ENCODE measurements around the gene EFCAB7.

EFCAB7 gene

GRCh38 chr1:63601061-63601460 lies 77.7 kb downstream of the EFCAB7 start:
- no peak for DNase-seq (ENCODE audit: extremely low read depth, insufficient read length)
- no peaks in the 10 kb centered on the region for H3K27me3 ChIP-seq (replicated peaks; ENCODE audit: control insufficient read depth, insufficient read depth, low read length)
- no peak for TF ChIP-seq CTCF (IDR thresholded peaks at IDR 0.05; ENCODE audit: insufficient read depth, low read length, poor library complexity, severe bottlenecking)
- no peak overlapping the region for H3K4me3 ChIP-seq (replicated peaks; ENCODE audit: low read depth, low read length)
- no peaks in the 10 kb centered on the region for H3K36me3 ChIP-seq (ENCODE audit: control insufficient read depth, insufficient read depth, low read length)

DNA sequence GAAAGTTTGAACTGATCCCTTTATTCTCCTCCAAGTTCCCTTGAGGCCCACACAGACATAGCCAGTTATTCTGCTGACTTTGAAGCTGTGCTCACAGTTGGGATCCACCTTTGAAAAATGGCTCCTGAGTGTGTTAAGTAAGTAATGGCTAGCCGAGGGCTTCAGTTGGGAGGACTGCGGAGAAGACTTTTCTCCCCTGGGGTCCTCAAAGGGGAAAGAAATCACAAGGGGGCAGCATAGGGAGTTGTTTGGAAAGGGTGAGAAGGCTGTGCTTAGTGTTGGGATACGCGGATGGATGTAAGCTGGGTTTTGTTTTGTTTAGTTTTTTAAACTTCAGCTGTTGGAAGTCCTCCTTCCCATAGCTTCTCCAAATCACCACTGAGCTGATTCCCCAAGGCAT lies 78.1 kb downstream of the EFCAB7 start:
- Histone ChIP-seq H3K27me3 (replicated peaks; ENCODE audit: control insufficient read depth, insufficient read depth, low read length) (no peaks in the 10 kb centered on the region), H3K36me3 (ENCODE audit: control insufficient read depth, insufficient read depth, low read length) (no peaks in the 10 kb centered on the region), H3K4me3 (replicated peaks; ENCODE audit: low read depth, low read length) (no peak overlapping the region)
- no peak for TF ChIP-seq CTCF (IDR thresholded peaks at IDR 0.05; ENCODE audit: insufficient read depth, low read length, poor library complexity, severe bottlenecking)
- DNase-seq (ENCODE audit: extremely low read depth, insufficient read length) = no peak

DNA sequence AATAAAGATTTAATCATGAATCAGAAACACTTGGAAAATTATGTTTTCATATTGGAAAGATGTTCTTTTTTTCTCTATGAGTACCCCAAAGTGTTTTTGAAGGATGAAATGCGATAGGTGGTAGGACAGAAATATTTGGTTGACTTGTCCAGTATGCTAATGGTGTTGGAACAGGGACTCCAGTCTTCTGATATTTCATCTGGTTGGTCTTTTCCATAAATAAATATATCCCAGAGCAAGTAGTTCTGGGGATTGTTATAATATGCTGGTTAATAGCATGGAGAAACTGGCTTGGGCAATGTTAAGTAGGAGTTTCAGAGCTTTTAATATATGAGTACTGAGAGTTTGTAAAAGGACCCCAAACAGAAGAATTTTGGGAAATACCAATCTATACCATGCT lies 78.6 kb downstream of the EFCAB7 start:
- DNase-seq (ENCODE audit: extremely low read depth, insufficient read length) = no peak
- Histone ChIP-seq H3K36me3 (ENCODE audit: control insufficient read depth, insufficient read depth, low read length) (no peaks in the 10 kb centered on the region), H3K4me3 (replicated peaks; ENCODE audit: low read depth, low read length) (no peak overlapping the region), H3K27me3 (replicated peaks; ENCODE audit: control insufficient read depth, insufficient read depth, low read length) (no peaks in the 10 kb centered on the region)
- TF ChIP-seq CTCF (IDR thresholded peaks at IDR 0.05; ENCODE audit: insufficient read depth, low read length, poor library complexity, severe bottlenecking) = no peak

GRCh38 chr1:63602629-63603028 lies 79.3 kb downstream of the EFCAB7 start:
- TF ChIP-seq CTCF (IDR thresholded peaks at IDR 0.05; ENCODE audit: insufficient read depth, low read length, poor library complexity, severe bottlenecking) = no peak
- H3K36me3 ChIP-seq (ENCODE audit: control insufficient read depth, insufficient read depth, low read length) = no peaks in the 10 kb centered on the region
- H3K4me3 ChIP-seq (replicated peaks; ENCODE audit: low read depth, low read length) = no peak overlapping the region
- no peak for DNase-seq (ENCODE audit: extremely low read depth, insufficient read length)
- no peaks in the 10 kb centered on the region for H3K27me3 ChIP-seq (replicated peaks; ENCODE audit: control insufficient read depth, insufficient read depth, low read length)

- Histone ChIP-seq H3K4me3 (replicated peaks; ENCODE audit: low read depth, low read length) (no peak overlapping the region), H3K27me3 (replicated peaks; ENCODE audit: control insufficient read depth, insufficient read depth, low read length) (no peaks in the 10 kb centered on the region), H3K36me3 (ENCODE audit: control insufficient read depth, insufficient read depth, low read length) (no peaks in the 10 kb centered on the region)
- no peak for TF ChIP-seq CTCF (IDR thresholded peaks at IDR 0.05; ENCODE audit: insufficient read depth, low read length, poor library complexity, severe bottlenecking)
- no peak for DNase-seq (ENCODE audit: extremely low read depth, insufficient read length)
Measured at GRCh38 chr1:63603810-63604209, 80.5 kb downstream of the EFCAB7 start.

DNA sequence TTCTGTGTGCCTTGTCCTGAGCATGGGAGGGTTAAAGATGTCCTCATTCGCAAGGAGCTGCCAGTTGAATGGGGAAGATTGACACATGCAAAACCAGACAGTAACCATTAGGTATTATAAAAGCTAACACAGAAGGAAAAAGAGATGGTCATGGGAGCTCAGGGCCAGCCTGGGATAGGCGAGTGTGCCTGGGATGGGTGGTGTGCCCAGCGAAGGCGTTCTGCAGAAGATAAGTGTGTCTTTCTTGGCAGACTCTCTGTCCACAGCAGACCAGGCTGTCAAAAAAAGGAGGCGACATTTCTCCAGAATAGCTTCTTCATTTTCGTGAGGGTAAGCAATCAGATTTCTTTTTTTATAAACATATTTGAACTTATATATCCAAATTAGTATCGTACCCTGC lies 84.0 kb downstream of the EFCAB7 start:
- Histone ChIP-seq H3K27me3 (replicated peaks; ENCODE audit: control insufficient read depth, insufficient read depth, low read length) (no peaks in the 10 kb centered on the region), H3K4me3 (replicated peaks; ENCODE audit: low read depth, low read length) (no peak overlapping the region), H3K36me3 (ENCODE audit: control insufficient read depth, insufficient read depth, low read length) (no peaks in the 10 kb centered on the region)
- DNase-seq (ENCODE audit: extremely low read depth, insufficient read length) = no peak
- TF ChIP-seq CTCF (IDR thresholded peaks at IDR 0.05; ENCODE audit: insufficient read depth, low read length, poor library complexity, severe bottlenecking) = no peak
